A673 (cell line): Measurements from ENCODE around the gene KRT1.

ENCODE experiments used
- EZH2 ChIP-seq: fragments of 200-600 bp; sonication (generic); IDR thresholded peaks from 2 replicates; pipeline ENCODE4 v1.6.1; 2017; ENCODE audit warnings: borderline replicate concordance, low read depth, mild to moderate bottlenecking, mixed read lengths, antibody characterized with exemption, low read length; ENCODE audit not compliant: poor library complexity, severe bottlenecking
- TF ChIP-seq, protein P1 (sequence below): fragments of 300-800, 200-600 bp; sonication (generic); conservative IDR thresholded peaks from 2 replicates; pipeline ENCODE4 v1.5.1; 2017; ENCODE audit warnings: low read depth, mild to moderate bottlenecking, antibody characterized with exemption, low read length, moderate library complexity, mixed read lengths

DNA sequence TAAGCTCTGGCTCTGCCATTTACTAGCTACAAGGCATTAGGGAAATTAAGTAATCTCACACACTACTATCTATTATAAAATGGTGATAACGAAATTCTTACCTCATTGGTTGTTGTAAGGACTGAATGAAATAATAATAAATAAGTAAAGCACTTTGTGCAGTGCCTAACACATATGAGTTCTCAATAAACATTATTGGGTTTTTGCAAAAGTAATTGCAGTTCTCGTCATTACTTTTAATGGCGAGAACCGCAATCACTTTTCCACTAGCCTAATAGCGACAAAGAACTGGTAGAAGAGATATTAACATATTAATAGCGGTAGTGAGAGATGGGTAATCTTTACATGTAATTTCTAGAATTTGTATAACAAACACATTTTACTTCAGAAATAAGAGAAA lies 13.9 kb upstream of the KRT1 start:
- TF ChIP-seq, protein P1, sequence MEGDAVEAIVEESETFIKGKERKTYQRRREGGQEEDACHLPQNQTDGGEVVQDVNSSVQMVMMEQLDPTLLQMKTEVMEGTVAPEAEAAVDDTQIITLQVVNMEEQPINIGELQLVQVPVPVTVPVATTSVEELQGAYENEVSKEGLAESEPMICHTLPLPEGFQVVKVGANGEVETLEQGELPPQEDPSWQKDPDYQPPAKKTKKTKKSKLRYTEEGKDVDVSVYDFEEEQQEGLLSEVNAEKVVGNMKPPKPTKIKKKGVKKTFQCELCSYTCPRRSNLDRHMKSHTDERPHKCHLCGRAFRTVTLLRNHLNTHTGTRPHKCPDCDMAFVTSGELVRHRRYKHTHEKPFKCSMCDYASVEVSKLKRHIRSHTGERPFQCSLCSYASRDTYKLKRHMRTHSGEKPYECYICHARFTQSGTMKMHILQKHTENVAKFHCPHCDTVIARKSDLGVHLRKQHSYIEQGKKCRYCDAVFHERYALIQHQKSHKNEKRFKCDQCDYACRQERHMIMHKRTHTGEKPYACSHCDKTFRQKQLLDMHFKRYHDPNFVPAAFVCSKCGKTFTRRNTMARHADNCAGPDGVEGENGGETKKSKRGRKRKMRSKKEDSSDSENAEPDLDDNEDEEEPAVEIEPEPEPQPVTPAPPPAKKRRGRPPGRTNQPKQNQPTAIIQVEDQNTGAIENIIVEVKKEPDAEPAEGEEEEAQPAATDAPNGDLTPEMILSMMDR = no peak
- no peak for TF ChIP-seq EZH2
